COLO829 (cell line): ENCODE measurements around the gene S100A8.
"Not testable (repeated sequence)": the region's sequence is repeated elsewhere in the genome, so short reads cannot be mapped to it uniquely, and the experiment has no call there.

ENCODE experiments used
- DNase-seq: peaks from one replicate; pipeline ENCODE4 v3.0.0; 2012; ENCODE audit warnings: low spot score

S100A8 gene

GRCh38 chr1:153390938-153391710 is at the start of gene S100A8:
S100A8 (minus strand) TSS chr1:153391073; CDS start chr1:153390535, 538 bp downstream.
- no peak for DNase-seq

- DNase-seq = no peak
Observed at GRCh38 chr1:153439273-153439672, 48.4 kb upstream of the S100A8 start.

- DNase-seq = no peak
Observed at GRCh38 chr1:153438599-153438998, 47.7 kb upstream of the S100A8 start.

GRCh38 chr1:153437236-153437635 is 46.4 kb upstream of the S100A8 start:
- no peak for DNase-seq

- no peak for DNase-seq
Observed at GRCh38 chr1:153434746-153435455, 44.0 kb upstream of the S100A8 start.

GRCh38 chr1:153432874-153433681 is 42.2 kb upstream of the S100A8 start:
- DNase-seq = no peak

- DNase-seq = no peak
Observed at GRCh38 chr1:153431928-153432327, 41.1 kb upstream of the S100A8 start.

GRCh38 chr1:153431427-153431826 is 40.6 kb upstream of the S100A8 start:
- no peak for DNase-seq

- no peak for DNase-seq
Observed at GRCh38 chr1:153431002-153431401, 40.1 kb upstream of the S100A8 start.

- no peak for DNase-seq
Observed at GRCh38 chr1:153430561-153430960, 39.7 kb upstream of the S100A8 start.

GRCh38 chr1:153430166-153430553 is 39.3 kb upstream of the S100A8 start:
- no peak for DNase-seq

- DNase-seq = no peak
Observed at GRCh38 chr1:153429266-153430165, 38.6 kb upstream of the S100A8 start.

GRCh38 chr1:153428791-153429190 is 37.9 kb upstream of the S100A8 start:
- DNase-seq = no peak

GRCh38 chr1:153428073-153428638 is 37.3 kb upstream of the S100A8 start:
- DNase-seq = no peak

- no peak for DNase-seq
Observed at GRCh38 chr1:153426809-153427208, 35.9 kb upstream of the S100A8 start.

- DNase-seq = peak; percentile 68
Observed at GRCh38 chr1:153422450-153423068, 31.7 kb upstream of the S100A8 start.

GRCh38 chr1:153420306-153420705 is 29.4 kb upstream of the S100A8 start:
- no peak for DNase-seq

- DNase-seq = not testable (repeated sequence)
Observed at GRCh38 chr1:153419436-153419793, 28.5 kb upstream of the S100A8 start.

- not testable (repeated sequence) for DNase-seq
Observed at GRCh38 chr1:153418758-153419435, 28.0 kb upstream of the S100A8 start.
